Gastrocnemius medialis (tissue), 4 donors: Measurements from ENCODE around the gene SNURF. TPM values are rescaled to one million over a fixed set of nuclear protein-coding genes. Genes with fewer than 3 reads are reported as not detected.

ENCODE experiments used
- ATAC-seq, 2 donors: fragments of 150-250 bp; one replicate each; pipeline ENCODE4 v1.9.1; 2016
- DNase-seq, 2 donors: peaks; one replicate each; pipeline ENCODE4 v3.0.0-alpha.2; 2019
- H3K27ac ChIP-seq, 4 donors: fragments of 200-600 bp; sonication (generic); 1 replicate in 1 of 4; 2 replicates in 3 of 4; pipeline ENCODE4 v1.5.1; 2016 to 2018; ENCODE audit warnings: mild to moderate bottlenecking in 2 of 4, moderate library complexity in 1 of 4
- H3K27me3 ChIP-seq, 3 donors: fragments of 200-600 bp; sonication (generic) in 2 of 3; 1 replicate in 1 of 3; 2 replicates in 2 of 3; pipeline versions ENCODE4 v1.5.1 to v1.6.0; 2016 to 2019; ENCODE audit warnings: mild to moderate bottlenecking in 1 of 3, moderate library complexity in 1 of 3
- H3K36me3 ChIP-seq, 2 donors: fragments of 200-600 bp; sonication (generic) in 1 of 2; one replicate each; pipeline ENCODE4 v1.5.1; 2017 to 2018
- H3K4me1 ChIP-seq, 2 donors: fragments of 200-600 bp; sonication (generic) in 1 of 2; one replicate each; pipeline ENCODE4 v1.5.1; 2016 to 2017; ENCODE audit warnings: mild to moderate bottlenecking in 2 of 2
- H3K4me3 ChIP-seq, 4 donors: fragments of 200-600 bp; sonication (generic) in 3 of 4; 1 replicate in 1 of 4; 2 replicates in 3 of 4; pipeline ENCODE4 v1.5.1; 2016 to 2019; ENCODE audit warnings: mild to moderate bottlenecking in 2 of 4
- H3K9me3 ChIP-seq, 3 donors: fragments of 200-600 bp; sonication (generic) in 2 of 3; 1 replicate in 1 of 3; 2 replicates in 2 of 3; pipeline ENCODE4 v1.5.1; 2016 to 2019
- POLR2A ChIP-seq, 2 donors: fragments of 450-650 bp; IDR thresholded peaks; one replicate each; pipeline ENCODE4 v1.6.1; 2017; ENCODE audit warnings: antibody characterized with exemption in 2 of 2, mild to moderate bottlenecking in 2 of 2, moderate library complexity in 2 of 2
- in situ Hi-C, 4 donors: fragments of 200-750 bp; cut with MboI; loops; one replicate each; pipeline versions ENCODE4 v1.15.0 to v1.8.0; 2017; ENCODE audit warnings: low sequenced_read_pairs in 4 of 4
- intact Hi-C: fragments of 100-400 bp; cut with DNase I; formaldehyde crosslinking; loops from one replicate; pipeline ENCODE4 v1.15.1; 2023; ENCODE audit warnings: low total_unique reads
- total RNA-seq, 4 donors: library from RNA; depleted of rRNA; stranded (reverse); fragments of >200 nt; gene quantifications; one replicate each; pipeline versions ENCODE4 v1.1.0 to v1.2.3, GENCODE V29; 2016
- TF ChIP-seq, protein P1 (sequence below), 5 experiments: fragments of 450-650 bp in 3 of 5; fragments of 200-600 bp in 2 of 5; sonication (generic) in 2 of 5; IDR thresholded peaks in 4 of 5; conservative IDR thresholded peaks in 1 of 5; 1 replicate in 4 of 5; 2 replicates in 1 of 5; pipeline ENCODE4 v1.5.1; 2016 to 2019; ENCODE audit warnings: antibody characterized with exemption in 5 of 5, mild to moderate bottlenecking in 3 of 5, moderate library complexity in 3 of 5

Gene SNURF
- total RNA-seq, 4 donors from 2014 or later, result 3.8 to 16.5 (median 6.0) TPM

DNA sequence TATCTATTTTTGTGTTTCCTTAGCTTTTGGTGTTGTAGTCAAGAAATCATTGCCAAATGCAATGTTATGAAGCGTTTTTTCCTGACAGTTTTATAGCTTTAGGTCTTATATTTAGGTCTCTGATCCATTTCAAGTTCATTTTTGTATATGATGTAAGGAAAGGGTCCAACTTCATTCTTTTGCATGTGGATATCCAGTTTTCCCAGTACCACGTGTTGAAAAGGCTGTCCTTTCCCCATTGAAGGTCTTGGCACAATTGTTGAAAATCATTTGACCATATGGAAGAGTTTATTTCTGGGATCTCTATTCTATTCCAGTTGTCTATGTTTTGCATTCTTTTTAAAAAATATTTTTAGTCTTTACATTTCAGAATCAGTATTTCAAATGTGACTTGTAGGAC, 14.6 kb upstream of the SNURF start:
- Histone ChIP-seq H3K4me1 (peaks cover 0 to 19% of the 10 kb centered on the region in 2 donors), H3K27ac (no peak overlapping the region), H3K9me3 (no peaks in the 10 kb centered on the region), H3K27me3 (no peaks in the 10 kb centered on the region), H3K36me3 (no peaks in the 10 kb centered on the region), H3K4me3 (no peak overlapping the region)
- no peak for TF ChIP-seq POLR2A (IDR thresholded peaks at IDR 0.05)
- TF ChIP-seq, protein P1, sequence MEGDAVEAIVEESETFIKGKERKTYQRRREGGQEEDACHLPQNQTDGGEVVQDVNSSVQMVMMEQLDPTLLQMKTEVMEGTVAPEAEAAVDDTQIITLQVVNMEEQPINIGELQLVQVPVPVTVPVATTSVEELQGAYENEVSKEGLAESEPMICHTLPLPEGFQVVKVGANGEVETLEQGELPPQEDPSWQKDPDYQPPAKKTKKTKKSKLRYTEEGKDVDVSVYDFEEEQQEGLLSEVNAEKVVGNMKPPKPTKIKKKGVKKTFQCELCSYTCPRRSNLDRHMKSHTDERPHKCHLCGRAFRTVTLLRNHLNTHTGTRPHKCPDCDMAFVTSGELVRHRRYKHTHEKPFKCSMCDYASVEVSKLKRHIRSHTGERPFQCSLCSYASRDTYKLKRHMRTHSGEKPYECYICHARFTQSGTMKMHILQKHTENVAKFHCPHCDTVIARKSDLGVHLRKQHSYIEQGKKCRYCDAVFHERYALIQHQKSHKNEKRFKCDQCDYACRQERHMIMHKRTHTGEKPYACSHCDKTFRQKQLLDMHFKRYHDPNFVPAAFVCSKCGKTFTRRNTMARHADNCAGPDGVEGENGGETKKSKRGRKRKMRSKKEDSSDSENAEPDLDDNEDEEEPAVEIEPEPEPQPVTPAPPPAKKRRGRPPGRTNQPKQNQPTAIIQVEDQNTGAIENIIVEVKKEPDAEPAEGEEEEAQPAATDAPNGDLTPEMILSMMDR (IDR thresholded peaks at IDR 0.05 in 4 of 5, conservative IDR thresholded peaks at IDR 0.05 in 1 of 5), result no peak
- no peak for ATAC-seq
- intact Hi-C loops, result no loop called here
- DNase-seq, result no peak
- in situ Hi-C loops, result no loop called here

DNA sequence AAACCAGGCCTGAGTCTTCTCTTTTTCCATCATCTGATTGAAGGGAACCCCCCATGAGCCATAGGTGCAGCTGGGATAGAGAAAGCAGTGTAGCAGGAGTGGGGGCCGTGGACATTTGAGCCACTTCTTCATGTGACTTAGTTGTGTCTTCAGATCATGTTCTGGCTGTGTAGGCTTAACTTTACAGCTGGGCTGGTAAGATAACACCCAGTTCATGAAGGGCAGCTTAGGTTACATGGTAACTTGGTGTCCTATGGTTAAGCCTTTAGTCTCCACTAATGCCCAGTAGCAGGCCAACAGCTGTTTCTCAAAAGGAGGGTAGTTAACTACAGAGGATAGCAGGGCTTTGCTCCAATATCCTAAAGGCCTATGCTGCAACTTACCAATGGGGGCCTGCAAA, 11.4 kb upstream of the SNURF start:
- Histone ChIP-seq H3K27me3 (no peaks in the 10 kb centered on the region), H3K36me3 (no peaks in the 10 kb centered on the region), H3K27ac (peak overlapping the region in 1 of 4 donors; percentile 67), H3K4me1 (peaks cover 0 to 19% of the 10 kb centered on the region in 2 donors), H3K9me3 (no peaks in the 10 kb centered on the region), H3K4me3 (no peak overlapping the region)
- intact Hi-C loops, result no loop called here
- in situ Hi-C loops, result no loop called here
- no peak for TF ChIP-seq POLR2A (IDR thresholded peaks at IDR 0.05)
- TF ChIP-seq, protein P1 (IDR thresholded peaks at IDR 0.05 in 4 of 5, conservative IDR thresholded peaks at IDR 0.05 in 1 of 5), result no peak
- peak; percentile 87 to 95 for ATAC-seq
- peak; percentile 24 to 43 for DNase-seq

DNA sequence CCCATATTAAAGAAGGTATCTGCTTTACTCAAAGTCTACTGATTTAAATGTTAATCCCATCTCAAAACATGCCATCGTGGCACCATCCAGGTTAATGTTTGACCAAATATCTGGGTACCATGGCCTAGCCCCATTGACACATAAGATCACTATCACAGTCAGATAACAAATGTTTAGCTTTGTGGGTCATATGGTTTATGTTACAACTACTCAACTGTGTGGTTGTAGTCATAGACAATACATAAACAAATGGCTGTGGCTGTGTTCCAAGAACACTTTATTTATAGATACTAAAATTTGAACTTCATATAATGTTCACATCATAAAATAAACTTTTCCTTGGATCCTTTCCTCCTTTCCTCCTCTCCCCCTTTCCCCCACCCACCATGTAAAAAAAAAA, 9.8 kb upstream of the SNURF start:
- H3K9me3 ChIP-seq, result no peaks in the 10 kb centered on the region
- intact Hi-C loops, result no loop called here
- H3K27me3 ChIP-seq, result no peaks in the 10 kb centered on the region
- no peaks in the 10 kb centered on the region for H3K36me3 ChIP-seq
- H3K27ac ChIP-seq, result peak overlapping the region in 1 of 4 donors; percentile 63
- DNase-seq (no peak), ATAC-seq (no peak)
- no peak for TF ChIP-seq POLR2A (IDR thresholded peaks at IDR 0.05)
- TF ChIP-seq, protein P1 (IDR thresholded peaks at IDR 0.05 in 4 of 5, conservative IDR thresholded peaks at IDR 0.05 in 1 of 5), result no peak
- H3K4me1 ChIP-seq, result peaks cover 0 to 19% of the 10 kb centered on the region in 2 donors
- in situ Hi-C loops, result no loop called here
- no peak overlapping the region for H3K4me3 ChIP-seq

DNA sequence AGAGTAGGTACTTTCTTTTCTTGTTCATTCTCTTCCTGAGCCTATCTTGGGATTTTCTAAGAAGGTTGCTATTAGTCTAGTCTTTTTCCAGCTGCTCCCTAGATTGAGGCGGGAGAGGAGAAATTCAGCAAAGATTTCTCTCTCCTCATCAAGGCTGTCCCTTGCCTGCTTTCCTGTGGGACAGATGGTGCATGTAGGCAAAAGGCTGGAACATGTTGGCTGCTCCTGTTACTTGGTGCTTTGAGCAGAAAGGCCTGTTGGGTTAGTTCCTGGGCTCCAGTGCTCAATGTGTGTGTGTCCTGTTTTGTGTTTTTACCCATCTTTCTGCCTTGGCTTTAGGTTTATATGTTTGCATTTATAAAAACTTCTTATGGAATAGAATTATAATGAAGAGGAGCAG, 9.1 kb upstream of the SNURF start:
- intact Hi-C loops, result no loop called here
- H3K27ac ChIP-seq, result peak overlapping the region in 1 of 4 donors; percentile 40

More for the DNA sequence above, 9.1 kb upstream of the SNURF start:
- no peaks in the 10 kb centered on the region for H3K36me3 ChIP-seq
- peaks cover 0 to 19% of the 10 kb centered on the region in 2 donors for H3K4me1 ChIP-seq
- no peak for ATAC-seq
- H3K4me3 ChIP-seq, result no peak overlapping the region
- TF ChIP-seq, protein P1 (IDR thresholded peaks at IDR 0.05 in 4 of 5, conservative IDR thresholded peaks at IDR 0.05 in 1 of 5), result no peak
- no peak for TF ChIP-seq POLR2A (IDR thresholded peaks at IDR 0.05)
- in situ Hi-C loops, result no loop called here
- no peak for DNase-seq
- H3K9me3 ChIP-seq, result no peaks in the 10 kb centered on the region
- H3K27me3 ChIP-seq, result no peaks in the 10 kb centered on the region
